ENCODE results near the gene TNC.

DNA sequence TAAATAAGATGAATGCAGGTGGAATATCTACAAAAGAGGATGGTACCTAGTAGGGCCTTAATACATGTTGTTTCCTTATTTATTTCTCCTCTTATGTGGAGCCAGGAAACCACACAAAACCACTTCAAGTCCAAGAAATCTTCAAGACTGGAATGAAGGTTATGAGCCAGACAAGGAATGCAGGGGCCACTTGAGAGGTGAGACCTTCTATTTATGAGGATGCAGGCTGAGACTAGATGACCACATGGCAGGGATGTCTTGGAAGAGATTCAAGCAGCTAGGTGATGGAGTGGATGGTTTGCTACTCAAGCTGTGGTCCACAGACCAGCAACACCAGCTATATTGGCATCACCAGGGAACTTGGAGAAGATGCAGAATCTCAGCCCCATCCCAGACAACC lies 92.2 kb downstream of the TNC start:
- no peak for TF ChIP-seq NFRKB (IDR thresholded peaks at IDR 0.05)
- no peak for TF ChIP-seq FOXA1 (IDR thresholded peaks at IDR 0.05)
- no peak for TF ChIP-seq FOXM1 (IDR thresholded peaks at IDR 0.05; ENCODE audit: borderline replicate concordance)
- no peak for TF ChIP-seq SP1 (IDR thresholded peaks at IDR 0.05)
- TF ChIP-seq SUZ12 (IDR thresholded peaks at IDR 0.05): no peak
- no peak for TF ChIP-seq ZNF384 (IDR thresholded peaks at IDR 0.05)
- TF ChIP-seq HDGF (IDR thresholded peaks at IDR 0.05; ENCODE audit: borderline replicate concordance): no peak

Data from HEK293T (cell line).